HG03342 (cell line): ENCODE measurements around the gene TNFAIP1.
A peak's percentile ranks its signal among the peaks of the same experiment; 100 is the strongest.

Source experiments
- ATAC-seq: cut with Tn5 transposase; IDR thresholded peaks from one replicate; pipeline ENCODE4 v1.9.1; 2021; ENCODE audit warnings: mild to moderate bottlenecking, moderate library complexity; ENCODE audit not compliant: unreplicated experiment

Gene TNFAIP1

GRCh38 chr17:28344435-28344901, 8.9 kb downstream of the TNFAIP1 start:
- ATAC-seq = no peak

- ATAC-seq = no peak
Observed at GRCh38 chr17:28345419-28346198, 10.0 kb downstream of the TNFAIP1 start.

GRCh38 chr17:28346199-28346580, 10.6 kb downstream of the TNFAIP1 start:
- no peak for ATAC-seq

- no peak for ATAC-seq
Observed at GRCh38 chr17:28346746-28347246, 11.2 kb downstream of the TNFAIP1 start.

GRCh38 chr17:28347261-28347891, 11.8 kb downstream of the TNFAIP1 start:
- no peak for ATAC-seq

- ATAC-seq = no peak
Observed at GRCh38 chr17:28348979-28349378, 13.4 kb downstream of the TNFAIP1 start.

GRCh38 chr17:28350271-28350670, 14.7 kb downstream of the TNFAIP1 start:
- no peak for ATAC-seq

- ATAC-seq = peak; percentile 95
Observed at GRCh38 chr17:28357061-28357900, 21.7 kb downstream of the TNFAIP1 start, which contains the start of gene POLDIP2. Gene POLDIP2 (minus strand): TSS chr17:28357527. CDS start chr17:28357448, 79 bp downstream.

- no peak for ATAC-seq
Observed at GRCh38 chr17:28357901-28358197, 22.3 kb downstream of the TNFAIP1 start.

GRCh38 chr17:28363186-28363585, 27.6 kb downstream of the TNFAIP1 start:
- ATAC-seq = no peak

GRCh38 chr17:28363776-28364650, 28.5 kb downstream of the TNFAIP1 start:
- no peak for ATAC-seq

GRCh38 chr17:28364665-28365363, 29.3 kb downstream of the TNFAIP1 start, which contains the start of gene SEBOX:
Gene SEBOX (minus strand): TSS chr17:28365199. CDS start chr17:28365151, 48 bp downstream.
- no peak for ATAC-seq

GRCh38 chr17:28365487-28365886, 29.9 kb downstream of the TNFAIP1 start:
- no peak for ATAC-seq

- ATAC-seq = no peak
Observed at GRCh38 chr17:28366605-28367004, 31.0 kb downstream of the TNFAIP1 start.

- ATAC-seq = no peak
Observed at GRCh38 chr17:28367641-28368305, 32.2 kb downstream of the TNFAIP1 start.

GRCh38 chr17:28368306-28368831, 32.8 kb downstream of the TNFAIP1 start:
- ATAC-seq = no peak

- no peak for ATAC-seq
Observed at GRCh38 chr17:28368915-28369683, 33.5 kb downstream of the TNFAIP1 start.

- no peak for ATAC-seq
Observed at GRCh38 chr17:28369684-28370034, 34.1 kb downstream of the TNFAIP1 start.
